HG02885 (cell line): ENCODE measurements around the gene IL3.

ENCODE experiments used
- ATAC-seq: cut with Tn5 transposase; IDR thresholded peaks from one replicate; pipeline ENCODE4 v1.9.1; 2021; ENCODE audit warnings: mild to moderate bottlenecking; ENCODE audit not compliant: unreplicated experiment, poor library complexity

The IL3 gene

DNA sequence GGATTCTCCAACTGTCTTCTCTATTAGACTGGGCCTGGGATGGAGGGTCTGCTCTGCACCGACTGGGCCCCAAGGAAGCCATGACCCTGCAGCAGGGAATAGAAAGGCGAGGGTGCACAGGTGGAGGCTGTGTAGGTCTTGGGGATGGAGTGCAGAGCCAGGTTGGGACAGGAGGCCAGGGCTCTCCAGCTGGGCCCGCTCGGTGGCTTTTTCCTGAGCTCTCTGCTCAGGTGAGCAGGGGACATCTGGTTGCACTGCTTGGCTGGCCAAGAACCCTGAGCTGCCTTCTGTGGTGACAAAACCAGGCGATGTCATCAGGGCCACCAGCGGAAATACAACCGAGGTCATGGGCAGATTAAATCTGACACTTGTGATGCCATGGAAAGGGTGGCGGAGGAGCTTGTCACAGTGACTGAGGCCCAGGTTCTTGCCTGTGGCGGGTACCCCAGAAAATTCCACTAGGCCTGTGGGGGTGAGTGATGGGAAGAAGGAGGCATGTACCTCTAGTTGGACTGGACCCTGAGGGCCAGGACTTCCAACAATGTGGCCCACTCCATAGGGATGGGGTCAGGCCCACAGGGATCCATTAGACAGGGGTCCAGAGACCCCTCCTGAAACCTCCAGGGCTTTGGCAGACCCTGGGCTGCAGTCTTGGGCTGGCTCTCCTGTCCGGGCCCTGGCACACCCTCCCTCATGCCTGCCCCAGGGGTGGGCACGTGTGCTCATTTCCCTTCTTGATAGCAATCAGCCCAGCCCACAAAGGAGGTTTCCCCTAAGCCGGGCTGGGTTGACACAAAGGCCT, 4.4 kb upstream of the IL3 start:
- ATAC-seq = no peak

DNA sequence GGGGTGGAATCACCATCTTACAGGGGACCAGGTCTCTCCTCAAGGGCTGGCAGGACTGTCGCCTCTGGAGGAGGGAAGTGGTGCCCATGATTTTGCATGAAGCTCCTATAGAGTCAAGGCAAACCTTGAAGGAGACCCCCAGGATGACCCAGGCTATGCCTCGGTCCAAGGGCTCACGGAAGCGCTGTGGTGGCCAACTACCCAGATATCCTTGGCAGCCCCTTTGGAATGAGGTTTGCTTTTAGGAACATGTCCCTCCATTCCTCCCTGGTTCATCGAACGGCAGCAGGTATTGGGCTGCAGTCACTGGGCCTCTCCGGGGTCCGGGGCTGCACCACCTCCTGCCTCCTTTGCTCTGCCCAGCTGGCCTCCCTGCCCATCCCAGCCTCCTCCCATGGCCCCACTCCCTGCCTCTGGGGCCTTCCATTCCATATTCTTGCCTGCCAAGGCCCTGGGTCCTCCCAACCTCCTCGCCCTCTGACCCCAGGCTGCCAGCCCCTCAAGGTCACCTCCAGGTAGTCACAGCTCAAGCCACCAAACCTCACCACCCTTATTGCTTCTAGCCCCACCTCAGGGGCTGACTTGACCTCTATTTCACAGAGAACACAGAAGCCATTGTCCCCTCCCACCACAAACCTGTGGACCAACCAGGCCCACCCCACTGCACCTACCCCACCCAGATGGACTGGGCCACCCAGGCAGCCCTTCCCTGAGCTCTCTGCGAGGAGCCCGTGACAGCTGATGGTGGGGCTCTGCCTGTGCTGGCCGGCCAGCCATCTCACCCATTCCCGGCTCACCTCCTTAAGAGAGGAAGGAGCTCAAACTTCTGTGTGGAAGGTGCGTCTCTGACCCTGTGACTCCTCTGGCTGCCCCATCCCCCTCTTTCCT, 3.6 kb upstream of the IL3 start:
- no peak for ATAC-seq

DNA sequence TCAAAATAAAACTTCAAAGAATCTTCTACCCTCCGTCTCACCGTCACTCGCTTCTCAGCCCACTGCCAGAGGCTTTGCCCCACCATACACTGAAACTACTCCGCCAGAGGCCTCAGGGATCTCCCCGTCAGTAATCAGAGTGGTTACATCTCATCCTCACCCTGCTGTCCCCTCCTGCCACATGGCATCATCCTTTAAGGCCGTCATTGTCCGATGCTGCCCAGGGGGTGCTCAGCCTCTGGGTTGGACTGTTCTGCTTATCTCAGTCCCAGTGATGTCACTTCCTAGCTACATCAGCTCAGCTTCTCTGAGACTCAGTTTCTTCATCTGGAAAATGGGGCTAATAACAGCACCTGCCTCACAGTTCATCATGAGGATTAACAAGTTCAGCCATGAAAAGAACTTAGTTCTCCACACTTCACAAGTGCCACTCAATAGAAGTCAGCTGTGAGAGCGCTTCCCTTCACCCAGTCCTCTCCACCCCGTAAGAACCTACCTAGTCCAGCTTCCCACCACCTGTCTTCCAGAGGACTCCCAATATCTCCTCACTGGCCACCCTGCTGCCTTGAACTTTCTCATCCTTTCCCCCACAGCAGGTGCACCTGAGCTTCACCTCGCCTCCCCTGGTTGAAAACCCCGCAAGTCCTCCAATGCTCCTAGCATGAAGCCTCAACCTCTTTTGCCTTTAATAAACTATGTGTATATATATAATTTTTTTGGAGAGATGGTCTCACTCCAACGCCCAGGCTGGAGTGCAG, 2.8 kb upstream of the IL3 start:
- ATAC-seq = no peak

DNA sequence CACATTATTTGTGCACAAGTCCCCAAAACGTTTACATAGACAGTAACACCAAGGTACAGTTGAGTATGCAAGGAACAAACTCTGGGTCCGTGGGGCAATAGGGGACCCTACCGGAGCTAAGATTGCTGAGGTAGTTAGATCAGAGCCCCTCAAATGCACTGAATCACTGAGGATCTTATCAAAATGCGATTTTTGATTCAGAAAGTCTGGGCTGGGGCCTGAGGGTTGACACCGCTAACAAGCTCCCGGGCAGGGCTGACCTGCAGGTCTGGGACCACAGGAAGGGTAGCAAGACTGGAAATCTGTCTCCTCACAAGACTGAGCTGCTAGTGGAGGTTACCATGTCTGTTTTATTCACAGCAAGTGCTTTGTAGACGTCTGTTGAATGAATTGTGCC, 1.8 kb upstream of the IL3 start:
- ATAC-seq = no peak

DNA sequence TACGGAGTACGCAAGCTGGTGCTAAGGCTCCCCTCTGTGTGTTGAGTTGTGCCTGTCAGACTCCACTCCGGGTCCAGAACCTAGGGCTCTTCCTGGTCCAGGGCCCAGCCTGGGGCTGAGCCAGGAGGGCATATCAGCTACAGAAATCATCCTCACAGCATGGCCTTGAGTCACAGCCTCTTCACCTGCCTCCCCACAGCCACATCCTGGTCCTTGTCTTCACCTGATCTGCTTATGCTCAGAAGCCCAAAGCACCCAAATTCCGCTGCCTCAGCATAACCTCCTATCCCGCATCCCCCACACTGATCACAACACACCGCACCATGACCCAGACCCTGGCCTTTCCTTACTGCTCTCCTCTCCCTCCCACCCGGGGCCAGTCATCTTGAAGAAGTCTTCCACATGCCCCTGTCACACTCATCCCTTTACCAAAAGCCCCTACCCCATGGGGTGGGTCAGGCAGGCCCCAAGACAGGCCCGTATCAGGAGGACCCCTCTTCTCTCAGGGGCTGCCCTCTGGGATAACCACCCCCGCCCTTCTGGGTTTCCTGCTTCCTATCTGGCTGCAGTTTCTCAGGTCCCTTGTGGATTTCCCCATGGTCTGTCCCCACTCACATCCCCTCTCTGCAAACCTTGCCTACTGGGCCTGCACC, 1.3 kb upstream of the IL3 start:
- no peak for ATAC-seq

DNA sequence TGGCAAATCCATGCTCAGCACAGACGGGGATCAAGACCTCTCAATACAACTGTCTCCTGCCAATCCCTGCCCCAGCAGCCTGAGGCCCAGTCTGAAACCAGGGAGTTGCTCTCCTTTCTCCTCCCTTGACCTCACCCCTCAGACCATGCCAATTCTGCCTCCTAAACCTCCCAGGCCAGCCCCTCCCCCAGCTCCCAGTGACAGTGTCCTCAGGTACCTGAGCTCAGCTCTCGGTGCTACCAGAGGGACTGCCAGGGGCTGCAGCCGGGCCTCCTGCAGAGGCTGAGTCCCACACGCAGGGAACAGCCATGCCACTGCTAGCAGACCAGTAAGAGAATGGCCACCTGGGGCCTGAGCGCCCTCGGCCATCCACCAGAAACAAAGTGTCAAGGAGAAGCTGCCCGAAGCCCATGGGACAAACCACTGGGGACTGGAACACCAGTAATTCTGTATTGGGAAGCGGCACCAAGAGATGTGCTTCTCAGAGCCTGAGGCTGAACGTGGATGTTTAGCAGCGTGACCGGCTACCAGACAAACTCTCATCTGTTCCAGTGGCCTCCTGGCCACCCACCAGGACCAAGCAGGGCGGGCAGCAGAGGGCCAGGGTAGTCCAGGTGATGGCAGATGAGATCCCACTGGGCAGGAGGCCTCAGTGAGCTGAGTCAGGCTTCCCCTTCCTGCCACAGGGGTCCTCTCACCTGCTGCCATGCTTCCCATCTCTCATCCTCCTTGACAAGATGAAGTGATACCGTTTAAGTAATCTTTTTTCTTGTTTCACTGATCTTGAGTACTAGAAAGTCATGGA, 557 bp upstream of the IL3 start:
- no peak for ATAC-seq

DNA sequence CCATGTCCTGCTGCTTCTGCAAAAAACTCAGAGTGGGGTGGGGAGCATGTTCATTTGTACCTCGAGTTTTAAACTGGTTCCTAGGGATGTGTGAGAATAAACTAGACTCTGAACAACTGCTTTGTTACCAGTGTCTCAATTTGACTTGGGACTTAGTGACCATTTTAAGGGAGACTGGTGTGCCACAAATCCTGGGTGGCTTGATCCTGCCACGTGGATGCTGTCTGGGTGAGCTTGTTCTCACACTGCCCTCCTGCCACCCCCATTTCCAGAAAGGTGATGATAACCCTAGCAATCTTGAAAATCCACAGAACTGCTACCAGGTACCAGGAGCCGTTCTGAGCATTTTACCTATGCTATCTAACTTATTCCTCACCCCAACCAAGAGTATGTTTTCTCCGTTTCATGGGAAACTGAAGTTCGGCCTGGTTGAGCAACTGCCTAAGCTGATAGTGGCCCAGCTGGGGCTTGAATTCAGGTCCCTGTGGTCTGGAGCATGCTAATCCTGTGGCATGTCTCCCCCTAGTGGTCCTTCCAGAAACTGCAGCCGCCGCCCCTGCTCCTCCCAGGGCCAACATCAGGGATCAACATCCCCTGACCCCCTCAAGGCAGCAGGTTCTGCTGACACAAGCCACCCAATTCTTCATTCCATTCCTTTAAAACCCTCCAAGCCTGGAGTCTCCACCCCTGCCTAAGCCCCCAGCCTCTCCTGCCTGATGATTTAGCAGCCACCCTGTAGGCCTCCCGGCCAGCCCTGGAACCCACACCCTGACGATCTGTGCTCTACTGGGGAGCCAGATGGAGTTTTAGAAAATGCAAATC, 2.8 kb downstream of the IL3 start:
- ATAC-seq = peak; percentile 67

DNA sequence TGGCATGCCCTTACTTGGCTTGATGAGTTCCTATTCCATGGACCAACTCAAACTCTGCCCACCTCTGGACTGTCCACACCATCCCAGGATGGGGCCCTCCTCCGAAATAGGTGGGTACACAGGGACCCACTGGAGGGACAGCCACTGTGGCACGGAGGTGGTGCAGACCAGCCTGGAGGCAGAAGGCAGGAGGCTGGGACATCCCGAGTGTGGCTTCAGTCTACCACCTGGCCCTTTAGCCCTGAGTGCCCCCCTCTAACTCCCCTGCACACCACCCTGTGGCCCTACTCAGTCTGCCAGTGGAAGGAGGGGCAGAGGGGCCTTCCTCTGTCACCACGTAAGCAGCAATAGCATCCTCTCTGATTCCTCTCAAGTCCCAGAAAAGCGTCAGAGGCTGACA, 3.7 kb downstream of the IL3 start:
- no peak for ATAC-seq

DNA sequence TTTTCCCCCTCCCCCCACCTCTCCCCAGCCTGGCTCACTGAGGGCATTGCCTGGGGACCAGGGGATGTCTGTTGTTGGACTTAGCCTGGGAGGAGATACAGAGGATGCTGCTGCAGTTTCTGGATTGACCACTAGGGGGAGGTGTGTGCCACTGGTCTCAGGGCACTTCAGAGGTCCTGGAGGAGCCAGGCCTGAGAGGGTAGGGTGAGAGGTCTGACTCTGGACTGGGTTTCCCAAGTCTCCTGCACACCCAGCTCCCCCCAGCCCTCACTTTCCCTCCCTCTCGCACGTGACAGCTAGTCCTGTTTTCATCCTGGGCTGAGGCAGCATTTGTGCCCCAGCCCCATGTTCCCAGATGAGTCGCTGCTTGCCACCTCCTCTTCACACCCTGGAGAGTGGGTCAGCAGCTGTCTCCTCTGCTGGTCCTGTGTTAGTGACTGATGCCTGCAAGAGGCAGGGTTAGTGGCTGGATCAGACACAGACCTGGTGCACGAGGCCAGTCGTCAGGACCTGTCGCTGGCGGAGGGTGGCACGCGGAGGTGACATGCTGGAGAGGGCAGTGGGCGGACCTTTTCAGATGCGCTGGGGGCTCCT, 4.4 kb downstream of the IL3 start:
- ATAC-seq = peak; percentile 71

DNA sequence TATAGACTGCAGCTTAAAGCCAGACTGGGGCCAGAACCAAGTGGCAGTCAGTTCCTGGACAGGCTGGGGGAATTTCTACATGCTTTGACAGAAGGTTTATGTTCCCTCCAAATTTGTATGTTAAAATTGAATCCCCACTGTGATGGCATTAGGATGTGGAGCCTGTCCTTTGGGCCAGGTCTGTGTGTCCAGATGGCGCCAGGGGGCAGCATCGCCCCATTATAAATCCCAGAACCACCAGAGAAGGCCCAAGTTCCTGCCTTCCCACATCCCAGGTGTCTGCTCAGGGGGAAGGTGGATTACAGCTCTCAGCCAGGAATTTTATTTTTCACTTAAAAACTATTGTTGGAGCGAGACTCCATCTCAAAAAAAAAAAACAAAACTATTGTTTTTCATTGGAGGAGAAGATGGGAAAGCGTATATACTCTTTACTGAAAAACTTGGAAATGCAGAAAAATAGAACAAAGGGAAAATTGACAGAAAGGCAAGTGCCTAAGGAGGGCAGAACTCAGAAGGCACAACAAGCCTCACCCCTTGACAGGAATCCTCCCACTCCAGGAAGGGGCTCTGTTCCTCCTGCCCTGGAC, 5.0 kb downstream of the IL3 start:
- ATAC-seq = peak; percentile 49

DNA sequence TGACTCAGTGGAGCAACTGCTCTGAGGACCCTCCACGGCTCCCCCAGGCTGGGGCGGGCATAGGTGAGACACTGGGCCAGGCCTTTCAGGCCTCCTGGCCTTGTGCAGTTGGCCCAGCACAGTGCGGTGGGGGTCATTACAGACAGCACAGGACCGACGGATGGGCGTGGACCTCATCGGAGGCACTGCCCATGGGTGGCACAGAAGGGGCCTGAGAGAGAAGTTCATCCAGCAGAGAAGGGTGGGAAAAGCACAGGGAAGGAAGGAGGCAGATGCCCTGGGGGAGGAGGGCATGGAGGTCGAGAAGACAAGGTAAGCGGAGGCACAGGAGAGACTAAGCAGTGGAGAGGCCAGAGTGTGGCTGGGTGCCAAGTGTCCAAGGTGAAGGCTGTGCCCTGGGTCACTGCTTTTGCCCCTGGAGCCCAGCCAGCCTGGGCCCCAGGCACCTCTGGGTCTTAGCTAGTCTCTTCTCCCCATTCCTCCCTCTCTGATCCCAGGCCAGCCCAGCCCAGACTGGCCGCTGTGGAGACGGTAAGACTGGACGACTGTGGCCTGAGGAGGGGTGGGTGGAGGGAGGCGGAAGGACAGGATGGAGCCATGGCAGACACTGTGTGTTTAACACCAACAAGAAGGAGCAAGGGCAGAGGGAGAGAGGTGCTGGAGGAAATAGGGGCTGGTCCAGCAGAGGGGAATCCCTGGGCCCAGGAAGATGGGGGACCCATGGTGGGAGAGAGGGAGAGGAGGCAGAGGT, 5.7 kb downstream of the IL3 start:
- ATAC-seq = no peak

DNA sequence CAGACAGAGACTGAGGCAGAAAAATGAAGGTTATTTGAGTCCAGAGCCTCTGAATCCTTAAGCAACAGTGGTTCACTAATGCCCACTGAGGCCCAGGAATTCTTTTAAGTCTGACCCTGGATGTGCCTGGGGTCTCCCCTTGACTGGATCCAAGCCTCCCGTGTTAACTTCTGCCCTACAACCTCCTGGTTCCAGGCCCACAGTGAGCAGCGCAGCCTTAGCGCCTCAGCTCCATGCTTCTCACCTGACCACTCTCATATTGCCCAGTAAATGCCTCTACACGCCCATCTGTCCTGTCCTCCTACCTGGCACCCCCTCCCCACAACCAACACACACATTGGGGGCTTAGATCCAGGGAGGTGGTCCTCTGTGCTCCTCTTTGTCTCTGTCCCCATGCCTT, 6.4 kb downstream of the IL3 start:
- no peak for ATAC-seq

DNA sequence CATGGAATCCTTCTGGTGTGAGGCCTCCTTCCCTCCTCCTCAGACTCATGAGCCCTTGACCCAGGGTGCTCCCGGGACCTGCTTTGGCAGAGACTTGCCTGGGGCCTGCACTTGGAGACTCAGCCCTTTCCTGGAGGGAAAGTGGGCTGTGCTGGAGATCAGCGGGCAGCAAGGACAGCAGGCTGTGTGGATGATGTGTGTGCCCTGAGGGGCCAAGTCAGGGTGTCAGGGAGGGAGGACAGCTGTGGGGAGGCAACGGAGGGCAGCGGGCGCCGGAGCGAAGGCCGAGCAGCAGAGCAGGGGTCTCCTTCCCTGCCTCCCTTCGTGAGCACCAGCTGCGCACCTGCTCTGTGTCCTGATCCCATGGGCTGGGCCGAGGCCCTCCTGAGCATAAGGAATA, 7.0 kb downstream of the IL3 start:
- ATAC-seq = no peak

DNA sequence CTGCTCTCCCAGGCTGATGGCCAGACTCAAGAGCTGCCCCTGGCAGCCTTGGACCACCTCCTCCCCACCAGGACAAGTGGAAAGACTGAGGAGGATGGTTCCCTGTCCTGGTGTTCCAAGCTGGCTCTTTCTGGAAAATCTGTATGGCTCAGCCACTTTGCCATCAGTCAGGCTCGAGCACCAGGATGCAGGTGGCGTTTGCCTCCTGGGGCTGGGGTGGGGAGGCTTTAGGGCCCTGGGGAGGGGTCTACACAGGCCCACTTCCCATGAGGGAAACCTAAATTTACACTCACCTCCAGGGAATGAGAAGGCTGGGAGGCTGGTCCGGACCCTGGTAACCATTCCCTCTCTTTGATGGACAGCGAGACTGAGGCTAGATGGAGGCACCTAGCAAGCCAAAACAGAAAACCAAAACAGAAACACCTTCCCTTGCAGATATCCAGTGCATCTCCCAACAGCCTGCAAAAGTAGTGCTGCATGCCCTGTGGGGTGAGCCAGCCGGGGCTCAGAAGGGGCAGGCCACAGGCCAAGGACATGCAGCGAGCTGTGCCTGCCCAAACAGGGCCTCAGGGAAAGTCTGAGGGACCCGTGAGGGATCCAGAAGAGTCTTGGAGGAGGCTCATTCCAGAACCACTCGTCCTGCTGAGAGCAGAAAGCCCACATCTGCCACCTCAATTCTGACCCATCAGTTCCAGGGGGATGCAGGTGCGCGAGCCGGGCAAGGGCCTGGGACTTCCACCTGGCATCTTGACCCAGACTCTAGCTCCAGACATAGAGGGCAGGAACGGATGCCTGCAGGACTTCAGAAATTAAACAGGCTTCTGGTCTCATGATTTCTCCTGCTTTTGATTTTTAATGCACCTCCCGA, 7.7 kb downstream of the IL3 start:
- ATAC-seq = no peak

DNA sequence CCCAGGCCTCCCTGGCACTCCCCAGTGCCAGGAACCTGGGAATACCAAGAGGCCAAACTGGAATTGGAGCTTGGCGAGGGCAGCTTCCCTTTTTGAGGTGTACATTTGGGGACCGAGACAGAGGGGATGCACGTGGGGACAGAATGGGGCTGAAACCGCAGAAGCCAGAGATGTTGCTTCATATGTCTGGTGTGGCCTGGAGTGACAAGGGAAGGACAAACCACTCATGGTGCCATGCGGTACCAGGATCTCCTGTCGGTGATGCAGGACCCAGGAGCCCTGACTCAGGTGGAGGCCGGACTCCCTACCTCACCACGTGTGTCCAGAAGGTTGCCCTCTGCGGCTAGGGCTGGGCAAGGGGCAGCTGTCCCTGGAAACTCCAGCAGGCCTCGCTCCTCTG, 9.1 kb downstream of the IL3 start:
- no peak for ATAC-seq

DNA sequence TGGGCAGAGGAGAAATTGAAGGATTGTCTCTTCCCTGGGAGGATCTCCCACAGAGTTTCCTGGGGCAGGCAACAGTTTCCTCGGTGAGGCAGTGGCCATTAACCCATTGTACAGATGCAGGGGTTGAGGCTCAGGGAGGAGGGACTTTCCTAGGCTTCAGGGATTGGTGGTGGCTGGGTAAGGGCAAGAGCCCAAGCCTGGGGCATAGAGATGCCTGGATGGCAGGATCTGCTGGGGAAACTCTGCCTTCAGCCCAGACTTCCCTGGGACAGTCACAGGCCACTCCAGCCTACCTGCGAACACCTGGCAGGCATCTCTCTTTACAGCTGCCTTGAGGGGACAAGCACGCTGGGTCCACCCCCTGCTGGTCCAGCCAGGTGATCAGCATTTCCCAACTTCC, 9.5 kb downstream of the IL3 start:
- no peak for ATAC-seq
